CD4-positive, alpha-beta T cell treated with Interleukin-6 for 4 hours (primary cell): ENCODE results near the gene DUSP23.
A peak's percentile ranks its signal among the peaks of the same experiment; 100 is the strongest.

Experiments used
- DNase-seq: peaks from one replicate; pipeline ENCODE4 v3.0.0-alpha.2; 2020; ENCODE audit warnings: mixed read lengths

DUSP23 gene

DNA sequence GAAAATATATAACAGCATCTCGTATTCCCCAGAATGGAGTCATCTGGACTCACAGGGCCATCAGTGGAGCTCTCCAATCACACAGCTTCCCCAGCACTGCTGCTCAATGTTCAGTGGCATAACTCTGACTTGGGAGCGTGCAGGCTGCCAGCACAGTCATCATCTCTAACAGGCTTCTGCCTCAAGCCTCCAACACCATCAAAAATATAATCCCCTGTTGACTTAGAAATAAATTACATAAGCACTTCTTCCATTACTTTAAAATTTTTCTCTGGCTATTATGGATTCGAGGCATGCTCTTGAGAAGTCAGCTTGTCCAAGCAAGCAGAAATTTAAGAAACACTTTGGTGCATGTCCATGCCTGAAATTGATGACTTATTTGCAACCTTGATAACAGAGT lies 6.2 kb downstream of the DUSP23 start:
- DNase-seq: no peak

DNA sequence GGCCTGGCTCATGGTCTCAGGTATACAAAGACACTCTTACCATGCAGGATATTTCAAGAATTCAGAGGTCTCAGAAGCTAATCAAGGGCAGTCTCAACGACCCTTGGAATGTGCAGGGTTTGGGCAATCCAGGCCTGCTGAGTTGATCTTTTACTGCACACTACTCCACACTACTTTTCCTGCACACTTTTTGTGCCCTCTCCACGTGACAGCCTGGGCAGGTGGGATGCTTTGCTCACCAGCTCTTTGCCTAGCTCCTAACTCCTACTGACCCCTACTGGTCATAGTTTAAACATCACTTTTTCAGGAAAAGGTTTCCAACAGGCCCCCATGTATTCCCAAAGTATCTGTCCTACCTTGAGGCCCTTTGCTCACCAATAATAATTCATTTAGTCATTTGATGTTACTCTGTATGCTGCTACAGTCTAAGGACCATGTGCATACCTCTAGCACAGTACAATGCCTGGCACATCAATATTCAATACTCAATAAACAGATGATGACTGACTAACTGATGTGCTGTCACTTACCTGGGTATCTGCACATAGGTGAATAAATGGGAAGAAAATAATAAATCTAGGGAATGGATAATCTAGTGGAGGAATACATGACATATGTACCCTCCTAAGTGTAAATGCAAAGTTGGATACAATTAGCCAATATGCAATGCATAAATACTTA lies 9.6 kb downstream of the DUSP23 start:
- no peak for DNase-seq

- no peak for DNase-seq
Measured at GRCh38 chr1:159791031-159791430, 10.3 kb downstream of the DUSP23 start.

DNA sequence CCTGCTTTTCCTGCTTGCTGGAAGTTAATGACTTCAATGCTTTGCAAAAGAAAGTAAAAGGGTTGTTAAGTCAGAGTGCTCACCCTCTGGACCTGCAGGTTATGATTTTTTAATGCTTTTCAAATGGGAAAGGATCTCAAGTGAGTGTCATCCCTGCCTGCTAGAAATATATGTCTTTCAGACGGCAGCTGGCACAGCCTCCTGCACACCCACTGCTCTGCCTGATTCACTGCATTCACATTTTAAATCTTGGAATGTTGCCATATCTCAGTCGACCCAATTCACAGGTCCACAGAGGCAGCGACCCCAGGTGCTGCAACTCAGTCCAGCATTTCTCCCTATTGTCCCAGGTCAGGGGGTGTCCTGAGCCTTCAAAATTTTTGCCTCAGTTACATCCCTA lies 10.7 kb downstream of the DUSP23 start:
- no peak for DNase-seq

GRCh38 chr1:159795534-159795933 lies 14.8 kb downstream of the DUSP23 start:
- DNase-seq: no peak

DNA sequence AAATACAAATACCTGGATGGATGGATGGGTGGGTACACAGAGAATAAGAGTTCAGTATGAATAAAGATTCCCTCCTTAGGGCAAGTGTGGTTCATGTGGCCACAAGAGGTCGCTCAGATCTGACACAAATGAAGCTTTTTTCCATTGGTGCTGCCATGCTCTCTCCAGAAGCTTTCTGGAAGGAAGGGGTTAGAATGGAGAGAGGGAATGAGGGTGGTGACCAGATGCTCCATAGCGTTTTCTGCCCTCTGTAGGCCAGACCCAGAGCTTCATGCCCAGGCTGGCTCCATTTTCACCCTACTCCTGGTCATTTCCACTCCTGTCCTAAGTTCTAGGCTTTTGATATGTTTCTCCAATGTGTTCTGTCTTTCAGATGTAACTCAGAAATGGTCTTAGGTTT lies 18.1 kb downstream of the DUSP23 start:
- peak; percentile 64 for DNase-seq

DNA sequence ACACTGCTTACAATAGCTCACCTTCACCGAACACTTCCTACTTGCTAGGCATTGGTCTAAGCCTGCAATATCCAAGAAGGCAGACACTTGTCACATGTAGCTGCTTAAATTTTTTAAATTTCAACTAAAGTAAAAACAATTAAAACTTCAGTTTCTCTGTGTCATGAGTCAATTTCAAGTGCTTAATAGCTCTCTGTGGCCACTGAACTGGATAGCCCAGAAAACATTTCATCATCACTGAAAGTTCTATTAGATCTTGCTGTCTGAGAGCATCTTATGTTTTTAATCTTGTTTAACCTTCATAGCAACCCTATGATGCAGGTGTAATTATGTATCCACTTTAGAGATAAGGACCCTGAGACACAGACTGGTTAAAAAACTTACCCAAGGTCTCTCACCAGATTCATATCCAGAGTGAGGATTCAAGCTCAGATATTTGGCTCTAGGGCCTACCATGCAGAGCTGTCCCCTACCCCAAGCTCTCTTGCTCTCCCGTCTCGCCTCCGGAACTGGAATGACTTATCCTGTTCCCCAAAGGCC lies 18.8 kb downstream of the DUSP23 start:
- DNase-seq: no peak

GRCh38 chr1:159800177-159800930 lies 19.6 kb downstream of the DUSP23 start:
- peak; percentile 33 for DNase-seq

DNA sequence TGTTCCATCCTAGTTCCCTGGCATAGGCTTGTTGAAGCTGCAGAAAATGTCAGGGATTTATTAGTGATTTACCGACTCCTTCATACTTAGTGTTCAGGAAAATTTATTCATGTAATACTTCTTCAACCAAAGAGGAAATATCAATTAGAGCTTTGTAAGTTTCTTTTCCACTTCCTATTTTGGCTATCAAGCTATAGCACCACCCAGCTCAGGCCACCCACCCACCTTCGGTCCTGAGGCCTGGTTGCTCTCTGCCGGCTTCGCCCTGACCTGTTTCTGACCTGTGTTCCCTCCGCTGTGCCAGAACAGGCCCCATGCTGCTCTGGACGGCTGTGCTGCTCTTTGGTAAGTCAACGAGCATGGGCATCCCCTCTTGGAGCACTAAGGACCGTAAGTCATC lies 21.3 kb downstream of the DUSP23 start, which contains the start of gene FCRL6:
TSS of gene FCRL6 (plus strand) at position 250 of the 400 bp plus-strand sequence. CDS start at position 315, 65 bp downstream.
- DNase-seq: no peak

GRCh38 chr1:159803956-159804689 lies 23.4 kb downstream of the DUSP23 start:
- DNase-seq: no peak

- DNase-seq: no peak
Measured at GRCh38 chr1:159804924-159805323, 24.2 kb downstream of the DUSP23 start.

GRCh38 chr1:159815926-159816325 lies 35.2 kb downstream of the DUSP23 start:
- DNase-seq: no peak

DNA sequence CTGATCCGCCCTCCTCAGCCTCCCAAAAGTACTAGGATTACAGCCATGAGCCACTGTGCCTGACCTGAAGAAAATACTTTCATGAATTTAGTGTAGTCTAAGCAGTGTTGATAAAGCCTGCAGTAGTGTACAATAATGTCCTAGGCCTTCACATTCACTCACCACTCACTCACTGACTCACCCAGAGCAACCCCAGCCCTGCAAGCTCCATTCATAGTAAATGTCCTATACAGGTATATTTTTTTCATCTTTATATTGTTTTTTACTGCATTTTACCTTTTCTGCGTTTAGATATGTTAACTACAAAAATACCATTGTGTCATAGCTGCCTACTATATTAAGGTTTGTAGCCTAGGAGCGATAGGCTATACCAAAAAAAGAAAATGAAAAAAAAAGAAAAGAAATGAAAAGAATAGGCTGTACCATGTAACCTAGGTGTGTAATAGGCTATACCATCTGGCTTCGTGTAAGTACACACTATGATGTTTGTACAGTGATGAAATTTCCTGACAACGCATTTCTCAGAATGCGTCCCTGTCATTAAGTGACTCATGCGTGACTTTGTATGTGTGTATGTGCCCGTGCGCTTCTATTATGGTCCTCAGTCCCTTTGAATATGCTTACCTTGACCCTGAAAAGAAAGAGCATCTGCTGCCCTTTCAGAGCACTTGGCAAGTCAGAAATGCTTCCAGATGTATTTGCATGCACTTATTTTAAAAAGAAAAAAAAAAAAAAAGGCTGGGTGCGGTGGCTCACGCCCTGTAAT lies 36.7 kb downstream of the DUSP23 start:
- no peak for DNase-seq

GRCh38 chr1:159821171-159821867 lies 40.6 kb downstream of the DUSP23 start:
- no peak for DNase-seq

GRCh38 chr1:159823406-159823805 lies 42.6 kb downstream of the DUSP23 start:
- no peak for DNase-seq

GRCh38 chr1:159825564-159825963 lies 44.8 kb downstream of the DUSP23 start:
- DNase-seq: no peak

DNA sequence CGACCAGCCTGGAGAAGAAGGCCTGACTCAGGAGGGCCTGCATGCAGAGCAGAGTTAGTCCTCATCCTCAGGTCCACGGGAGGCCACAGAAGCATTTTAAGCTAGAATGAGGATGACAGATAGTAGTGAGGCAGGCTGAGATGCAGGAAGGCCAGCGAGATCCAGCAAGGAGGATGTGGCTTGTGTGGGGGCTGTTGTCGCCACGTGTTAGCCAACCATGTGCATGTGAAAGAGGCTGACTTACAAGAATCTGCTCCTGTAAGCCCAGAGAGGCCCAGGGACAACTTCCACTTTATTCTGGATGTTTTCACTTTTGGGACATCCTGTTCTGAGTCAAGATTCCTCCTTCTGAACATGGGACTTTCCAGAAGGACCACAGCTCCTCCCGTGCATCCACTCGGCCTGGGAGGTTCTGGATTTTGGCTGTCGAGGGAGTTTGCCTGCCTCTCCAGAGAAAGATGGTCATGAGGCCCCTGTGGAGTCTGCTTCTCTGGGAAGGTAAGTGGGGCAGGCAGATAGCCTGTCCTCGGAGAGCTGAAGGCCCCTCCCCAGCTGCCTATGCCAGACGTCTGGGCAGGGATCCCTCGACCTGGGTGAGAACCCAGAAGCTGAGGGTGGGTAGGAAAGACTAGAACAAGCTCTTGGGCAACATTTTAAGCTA lies 45.8 kb downstream of the DUSP23 start, which contains the start of gene SLAMF8:
TSS of gene SLAMF8 (plus strand) at position 433 of the 661 bp plus-strand sequence. CDS start at position 459, 26 bp downstream.
- peak; percentile 42 for DNase-seq

- no peak for DNase-seq
Measured at GRCh38 chr1:159827102-159827490, 46.3 kb downstream of the DUSP23 start.

GRCh38 chr1:159827549-159827948 lies 46.8 kb downstream of the DUSP23 start:
- no peak for DNase-seq

- DNase-seq: no peak
Measured at GRCh38 chr1:159828176-159828575, 47.4 kb downstream of the DUSP23 start.

- no peak for DNase-seq
Measured at GRCh38 chr1:159828581-159829272, 48.0 kb downstream of the DUSP23 start.
